HCT116 (cell line): ENCODE data around the gene SLC4A2. TPM values are rescaled to one million over a fixed set of nuclear protein-coding genes. Genes with fewer than 3 reads are reported as not detected.

Experiments used
- ATAC-seq: fragments of 200-7000 bp; cut with Tn5 transposase; 2 replicates; pipeline ENCODE4 v1.9.1; 2020; ENCODE audit warnings: mild to moderate bottlenecking, moderate library complexity
- BruUV-seq: library from RNA; stranded (reverse); fragments of 400-500 nt; replicated peaks from 2 replicates; lab custom pipeline; 2021; lab: Mats Ljungman, UMichigan
- CTCF ChIA-PET: fragments of 300-600 bp; sonication (Branson Sonifier 250); formaldehyde crosslinking; loops from one replicate; lab custom pipeline; 2021; ENCODE audit warnings: antibody characterized with exemption; lab: Charles Lee
- POLR2A ChIA-PET: fragments of 300-600, 350-600 bp; sonication (Branson Sonifier 250); formaldehyde crosslinking; loops from one replicate; lab custom pipeline; 2021; ENCODE audit warnings: antibody characterized with exemption; lab: Charles Lee
- RAD21 ChIA-PET, 2 experiments: fragments of 300-600 bp; sonication (Branson Sonifier 250); formaldehyde crosslinking; loops; one replicate each; lab custom pipeline; 2023; ENCODE audit warnings: low total read pairs in 2 of 2; ENCODE audit not compliant: uncharacterized antibody in 2 of 2, unreplicated experiment in 2 of 2, low non-redundant PET in 1 of 2; lab: Charles Lee
- DNase-seq: peaks from one replicate; pipeline ENCODE4 v3.0.0-alpha.2; 2010; ENCODE audit warnings: low read depth, low spot score
- H2AFZ ChIP-seq: fragments of 200-600 bp; shearing (Covaris generic), sonication (generic); 2 replicates; pipeline ENCODE4 v1.6.1; 2017; ENCODE audit warnings: low read depth, mixed run types, mixed read lengths, antibody characterized with exemption, low read length; ENCODE audit not compliant: poor library complexity, severe bottlenecking
- H3K27ac ChIP-seq: 2 replicates; pipeline ENCODE4 v1.5.1; 2012; ENCODE audit warnings: low read depth, low read length
- H3K27me3 ChIP-seq: fragments of 200-600 bp; sonication (generic); 2 replicates; pipeline ENCODE4 v1.6.1; 2016; ENCODE audit warnings: mixed run types, low read length, mixed read lengths; ENCODE audit not compliant: insufficient read depth
- H3K36me3 ChIP-seq, 2 experiments: fragments of 200-500 bp in 1 of 2; fragments of 200-600 bp in 1 of 2; sonication (Bioruptor generic) in 1 of 2; sonication (generic) in 1 of 2; 2 replicates each; pipeline versions ENCODE4 v1.5.1 to v1.6.1; 2014 to 2016; ENCODE audit warnings: low read length in 2 of 2, inconsistent platforms in 1 of 2, mixed read lengths in 1 of 2, mixed run types in 1 of 2; ENCODE audit not compliant: insufficient read depth in 2 of 2, control insufficient read depth in 1 of 2
- H3K4me1 ChIP-seq, 2 experiments: fragments of 200-600 bp in 1 of 2; sonication (generic) in 1 of 2; 2 replicates each; pipeline versions ENCODE4 v1.5.1 to v1.6.1; 2012 to 2017; ENCODE audit warnings: low read length in 2 of 2, inconsistent platforms in 1 of 2, mild to moderate bottlenecking in 1 of 2, mixed read lengths in 1 of 2, mixed run types in 1 of 2, moderate library complexity in 1 of 2; ENCODE audit not compliant: insufficient read depth in 2 of 2, control insufficient read depth in 1 of 2
- H3K4me2 ChIP-seq: fragments of 200-600 bp; sonication (generic); 2 replicates; pipeline ENCODE4 v1.6.1; 2017; ENCODE audit warnings: mixed run types, low read length, mixed read lengths
- H3K4me3 ChIP-seq, 2 experiments: fragments of 200-600 bp in 1 of 2; sonication (generic) in 1 of 2; replicated peaks in 1 of 2; 2 replicates each; pipeline ENCODE4 v1.5.1; 2011 to 2016; ENCODE audit warnings: low read length in 2 of 2, control low read depth in 1 of 2, low read depth in 1 of 2, mild to moderate bottlenecking in 1 of 2, mixed read lengths in 1 of 2, mixed run types in 1 of 2
- H3K79me2 ChIP-seq: fragments of 200-600 bp; sonication (generic); 2 replicates; pipeline ENCODE4 v1.6.1; 2017; ENCODE audit warnings: mild to moderate bottlenecking, mixed run types, low read length, moderate library complexity, mixed read lengths; ENCODE audit not compliant: insufficient read depth
- H3K9ac ChIP-seq: fragments of 200-600 bp; sonication (generic); 2 replicates; pipeline ENCODE4 v1.6.1; 2016; ENCODE audit warnings: low read length, mixed read lengths
- H3K9me2 ChIP-seq: fragments of 200-600 bp; sonication (generic), shearing (Covaris generic); 2 replicates; pipeline ENCODE4 v1.6.1; 2017; ENCODE audit warnings: mixed run types, mild to moderate bottlenecking, moderate library complexity; ENCODE audit not compliant: insufficient read depth
- H3K9me3 ChIP-seq, 2 experiments: fragments of 200-500 bp in 1 of 2; fragments of 200-600 bp in 1 of 2; sonication (Bioruptor generic) in 1 of 2; sonication (generic) in 1 of 2; 2 replicates each; pipeline ENCODE4 v1.6.1; 2014 to 2017; ENCODE audit warnings: low read length in 2 of 2, mixed read lengths in 2 of 2, inconsistent platforms in 1 of 2, low read depth in 1 of 2, mild to moderate bottlenecking in 1 of 2, mixed run types in 1 of 2, moderate library complexity in 1 of 2; ENCODE audit not compliant: control insufficient read depth in 1 of 2, insufficient read depth in 1 of 2
- H4K20me1 ChIP-seq: fragments of 200-600 bp; sonication (generic), shearing (Covaris generic); 2 replicates; pipeline ENCODE4 v1.6.1; 2017; ENCODE audit warnings: mixed run types, mild to moderate bottlenecking, moderate library complexity; ENCODE audit not compliant: insufficient read depth
- CEBPB ChIP-seq: IDR thresholded peaks from 2 replicates; pipeline ENCODE4 v1.6.1; 2012; ENCODE audit warnings: low read depth
- EZH2 ChIP-seq: fragments of 200-600 bp; sonication (generic); IDR thresholded peaks from 2 replicates; pipeline ENCODE4 v1.6.1; 2017; ENCODE audit warnings: antibody characterized with exemption, mixed run types
- EZH2phosphoT487 ChIP-seq: fragments of 200-600 bp; IDR thresholded peaks from 2 replicates; pipeline ENCODE4 v1.6.1; 2018; ENCODE audit warnings: antibody characterized with exemption, borderline replicate concordance
- FOSL1 ChIP-seq: IDR thresholded peaks from 2 replicates; pipeline ENCODE4 v1.6.1; 2012; ENCODE audit warnings: low read depth
- MAX ChIP-seq: IDR thresholded peaks from 2 replicates; pipeline ENCODE4 v1.6.1; 2012
- POLR2A ChIP-seq: IDR thresholded peaks from 2 replicates; pipeline ENCODE4 v1.7.0; 2011; ENCODE audit warnings: borderline replicate concordance; ENCODE audit not compliant: insufficient read depth, insufficient read length; ENCODE audit errors: extremely low read depth
- RAD21 ChIP-seq: IDR thresholded peaks from 2 replicates; pipeline ENCODE4 v1.6.1; 2012; ENCODE audit warnings: low read depth, mild to moderate bottlenecking
- SRF ChIP-seq: IDR thresholded peaks from 2 replicates; pipeline ENCODE4 v1.6.1; 2012; ENCODE audit warnings: low read depth
- ZBTB33 ChIP-seq: IDR thresholded peaks from 2 replicates; pipeline ENCODE4 v1.6.1; 2011; ENCODE audit warnings: mild to moderate bottlenecking, low read length, moderate library complexity; ENCODE audit not compliant: insufficient replicate concordance; ENCODE audit errors: extremely low read depth
- ZNF274 ChIP-seq: fragments of 200-500 bp; sonication (Bioruptor generic); IDR thresholded peaks from 2 replicates; pipeline ENCODE4 v1.6.1; 2014; ENCODE audit warnings: mild to moderate bottlenecking, low read depth, low read length, inconsistent platforms
- intact Hi-C: fragments of 100-400 bp; cut with micrococcal nuclease; formaldehyde crosslinking; loops from 2 replicates; pipeline ENCODE4 v1.10.0; 2022
- total RNA-seq: library from RNA; stranded (reverse); gene quantifications from one replicate; pipeline ENCODE4 v1.2.1, GENCODE V29; 2021; ENCODE audit not compliant: unreplicated experiment
- TF ChIP-seq, protein P1 (sequence below): IDR thresholded peaks from 2 replicates; pipeline ENCODE4 v1.6.1; 2012; ENCODE audit warnings: low read depth

SLC4A2 gene
- total RNA-seq, 1 experiment from 2014 or later, result 240 TPM

GRCh38 chr7:151089893-151090730, 30.7 kb downstream of the SLC4A2 start:
- no peak overlapping the region for H3K4me3 ChIP-seq
- H3K4me1 ChIP-seq, result peaks cover 10 to 19% of the 10 kb centered on the region in 2 experiments; a peak in 3 of 4 replicates
- H3K27me3 ChIP-seq, result no peaks in the 10 kb centered on the region
- no peaks in the 10 kb centered on the region for H3K9me2 ChIP-seq
- no TSS peak for BruUV-seq
- H4K20me1 ChIP-seq, result no peaks in the 10 kb centered on the region; the same call in 1 of the 2 replicates
- H3K27ac ChIP-seq, result no peak overlapping the region
- H3K79me2 ChIP-seq, result peaks cover 84% of the 10 kb centered on the region
- intact Hi-C loops, result no loop called here
- DNase-seq, result no peak
- CTCF ChIA-PET, result no interaction called here
- H3K9me3 ChIP-seq, result no peaks in the 10 kb centered on the region
- POLR2A ChIA-PET, result interaction anchor here (0.8 kb wide), 1 partner anchor 9 kb away, joined by 3 read pairs; the partner anchor contains the start of gene FASTK
- H2AFZ ChIP-seq, result no peak overlapping the region
- RAD21 ChIA-PET, result no interaction called here
- no peak overlapping the region for H3K9ac ChIP-seq
- no peak for ATAC-seq
- H3K4me2 ChIP-seq, result no peak overlapping the region
- TF ChIP-seq RAD21, result no peak
- TF ChIP-seq EZH2, result no peak
- no peak for TF ChIP-seq CEBPB
- TF ChIP-seq MAX, result no peak
- no peak for TF ChIP-seq POLR2A
- TF ChIP-seq SRF, result no peak
- TF ChIP-seq, all 23 proteins: peak for 0
- H3K36me3 ChIP-seq, result peaks cover 0 to 24% of the 10 kb centered on the region in 2 experiments; a peak in 1 of 4 replicates

DNA sequence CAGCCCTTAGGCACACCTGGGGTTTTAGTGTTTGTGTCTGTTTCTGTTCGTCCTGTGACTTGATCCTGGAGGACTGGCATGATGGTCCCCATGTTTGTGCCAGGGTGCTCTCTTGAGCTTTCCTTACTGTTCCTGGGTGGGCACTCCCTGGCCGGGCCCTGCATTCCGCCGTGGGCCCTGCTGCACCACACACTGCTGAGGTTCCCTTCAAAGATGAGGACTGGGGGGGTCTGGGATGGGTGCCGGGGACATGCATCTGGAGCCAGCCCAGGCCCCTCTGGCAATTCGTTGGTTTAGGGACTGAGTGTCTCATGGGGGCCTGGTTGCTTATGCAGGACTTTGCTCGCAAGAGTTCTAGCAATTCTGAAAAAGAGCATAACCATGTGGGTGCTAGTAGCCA, 31.6 kb downstream of the SLC4A2 start:
- Histone ChIP-seq H3K4me2 (no peak overlapping the region), H3K9ac (no peak overlapping the region), H3K27me3 (no peaks in the 10 kb centered on the region), H2AFZ (no peak overlapping the region), H3K9me2 (no peaks in the 10 kb centered on the region), H3K4me3 (no peak overlapping the region), H3K4me1 (peaks cover 5 to 10% of the 10 kb centered on the region in 2 experiments; a peak in 3 of 4 replicates), H4K20me1 (no peaks in the 10 kb centered on the region; the same call in 1 of the 2 replicates), H3K27ac (no peak overlapping the region), H3K9me3 (no peaks in the 10 kb centered on the region), H3K79me2 (peaks cover 93% of the 10 kb centered on the region), H3K36me3 (peaks cover 0 to 24% of the 10 kb centered on the region in 2 experiments; a peak in 1 of 4 replicates)
- no peak for ATAC-seq
- ChIA-PET CTCF (no interaction called here), RAD21 (no interaction called here), POLR2A (no interaction called here)
- intact Hi-C loops, result no loop called here
- no peak for DNase-seq
- no TSS peak for BruUV-seq
- TF ChIP-seq EZH2phosphoT487 (no peak), SRF (no peak), MAX (no peak), ZBTB33 (no peak), FOSL1 (no peak), ZNF274 (no peak), POLR2A (no peak), RAD21 (no peak)
- TF ChIP-seq, protein P1, sequence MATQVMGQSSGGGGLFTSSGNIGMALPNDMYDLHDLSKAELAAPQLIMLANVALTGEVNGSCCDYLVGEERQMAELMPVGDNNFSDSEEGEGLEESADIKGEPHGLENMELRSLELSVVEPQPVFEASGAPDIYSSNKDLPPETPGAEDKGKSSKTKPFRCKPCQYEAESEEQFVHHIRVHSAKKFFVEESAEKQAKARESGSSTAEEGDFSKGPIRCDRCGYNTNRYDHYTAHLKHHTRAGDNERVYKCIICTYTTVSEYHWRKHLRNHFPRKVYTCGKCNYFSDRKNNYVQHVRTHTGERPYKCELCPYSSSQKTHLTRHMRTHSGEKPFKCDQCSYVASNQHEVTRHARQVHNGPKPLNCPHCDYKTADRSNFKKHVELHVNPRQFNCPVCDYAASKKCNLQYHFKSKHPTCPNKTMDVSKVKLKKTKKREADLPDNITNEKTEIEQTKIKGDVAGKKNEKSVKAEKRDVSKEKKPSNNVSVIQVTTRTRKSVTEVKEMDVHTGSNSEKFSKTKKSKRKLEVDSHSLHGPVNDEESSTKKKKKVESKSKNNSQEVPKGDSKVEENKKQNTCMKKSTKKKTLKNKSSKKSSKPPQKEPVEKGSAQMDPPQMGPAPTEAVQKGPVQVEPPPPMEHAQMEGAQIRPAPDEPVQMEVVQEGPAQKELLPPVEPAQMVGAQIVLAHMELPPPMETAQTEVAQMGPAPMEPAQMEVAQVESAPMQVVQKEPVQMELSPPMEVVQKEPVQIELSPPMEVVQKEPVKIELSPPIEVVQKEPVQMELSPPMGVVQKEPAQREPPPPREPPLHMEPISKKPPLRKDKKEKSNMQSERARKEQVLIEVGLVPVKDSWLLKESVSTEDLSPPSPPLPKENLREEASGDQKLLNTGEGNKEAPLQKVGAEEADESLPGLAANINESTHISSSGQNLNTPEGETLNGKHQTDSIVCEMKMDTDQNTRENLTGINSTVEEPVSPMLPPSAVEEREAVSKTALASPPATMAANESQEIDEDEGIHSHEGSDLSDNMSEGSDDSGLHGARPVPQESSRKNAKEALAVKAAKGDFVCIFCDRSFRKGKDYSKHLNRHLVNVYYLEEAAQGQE, result no peak
